ENCODE measurements around the gene FAM111A. TPM values are rescaled to one million over a fixed set of nuclear protein-coding genes. Genes with fewer than 3 reads are reported as not detected.
A peak's percentile ranks its signal among the peaks of the same experiment; 100 is the strongest.

Gene FAM111A
- polyA plus RNA-seq, 1 of the 3 experiments (the other 2 are of a cell fraction) = 5.9 TPM

DNA sequence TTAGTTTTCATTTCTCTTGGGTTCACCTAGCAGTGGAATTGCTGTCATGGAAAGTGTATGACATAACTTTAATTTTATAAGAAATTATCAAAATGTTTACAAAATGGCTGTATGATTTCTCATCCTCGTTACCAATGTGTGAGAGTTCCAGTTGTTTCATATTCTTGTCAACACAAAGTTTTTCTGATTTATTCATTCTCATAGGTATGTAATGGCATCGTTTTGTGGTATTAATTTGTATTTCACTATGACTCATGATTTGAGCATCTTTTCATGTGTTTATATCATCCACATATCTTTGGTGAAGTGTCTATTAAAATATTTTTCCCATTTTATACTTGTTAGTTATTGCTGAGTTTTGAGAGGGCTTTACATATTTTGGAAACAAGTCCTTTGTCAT lies 30.2 kb upstream of the FAM111A start:
- no peaks in the 10 kb centered on the region for H3K79me2 ChIP-seq (ENCODE audit: insufficient read depth)
- H3K4me3 ChIP-seq (ENCODE audit: low read depth in 2 of 2, low read length in 1 of 2) = no peak overlapping the region
- ChIA-PET POLR2A (no interaction called here), CTCF (no interaction called here)
- no peaks in the 10 kb centered on the region for H3F3A ChIP-seq (replicated peaks; ENCODE audit: insufficient read depth)
- no peaks in the 10 kb centered on the region for H4K20me1 ChIP-seq (ENCODE audit: insufficient read depth)
- H3K9me3 ChIP-seq = 0 out of 2 replicates have a peak, but pooled peaks cover under 1% of the 10 kb centered on the region
- no peak overlapping the region for H3K9ac ChIP-seq
- WGBS (ENCODE audit: low lambda C conversion rate) = 72% methylated on average over 2 of the region's 2 CpGs
- no peak overlapping the region for H3K4me2 ChIP-seq
- H3K9me2 ChIP-seq = no peaks in the 10 kb centered on the region
- no peak for TF ChIP-seq TEAD4 (IDR thresholded peaks at IDR 0.05; ENCODE audit: borderline replicate concordance, insufficient read depth)
- TF ChIP-seq, protein P1, sequence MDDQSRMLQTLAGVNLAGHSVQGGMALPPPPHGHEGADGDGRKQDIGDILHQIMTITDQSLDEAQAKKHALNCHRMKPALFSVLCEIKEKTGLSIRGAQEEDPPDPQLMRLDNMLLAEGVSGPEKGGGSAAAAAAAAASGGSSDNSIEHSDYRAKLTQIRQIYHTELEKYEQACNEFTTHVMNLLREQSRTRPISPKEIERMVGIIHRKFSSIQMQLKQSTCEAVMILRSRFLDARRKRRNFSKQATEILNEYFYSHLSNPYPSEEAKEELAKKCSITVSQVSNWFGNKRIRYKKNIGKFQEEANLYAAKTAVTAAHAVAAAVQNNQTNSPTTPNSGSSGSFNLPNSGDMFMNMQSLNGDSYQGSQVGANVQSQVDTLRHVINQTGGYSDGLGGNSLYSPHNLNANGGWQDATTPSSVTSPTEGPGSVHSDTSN (IDR thresholded peaks at IDR 0.05) = no peak
- no peak for TF ChIP-seq EP300 (IDR thresholded peaks at IDR 0.05; ENCODE audit: borderline replicate concordance in 1 of 2, low read depth in 1 of 2, low read length in 1 of 2)
- no peak for TF ChIP-seq RXRA (IDR thresholded peaks at IDR 0.05; ENCODE audit: borderline replicate concordance, low read depth)
- TF ChIP-seq, protein P2, sequence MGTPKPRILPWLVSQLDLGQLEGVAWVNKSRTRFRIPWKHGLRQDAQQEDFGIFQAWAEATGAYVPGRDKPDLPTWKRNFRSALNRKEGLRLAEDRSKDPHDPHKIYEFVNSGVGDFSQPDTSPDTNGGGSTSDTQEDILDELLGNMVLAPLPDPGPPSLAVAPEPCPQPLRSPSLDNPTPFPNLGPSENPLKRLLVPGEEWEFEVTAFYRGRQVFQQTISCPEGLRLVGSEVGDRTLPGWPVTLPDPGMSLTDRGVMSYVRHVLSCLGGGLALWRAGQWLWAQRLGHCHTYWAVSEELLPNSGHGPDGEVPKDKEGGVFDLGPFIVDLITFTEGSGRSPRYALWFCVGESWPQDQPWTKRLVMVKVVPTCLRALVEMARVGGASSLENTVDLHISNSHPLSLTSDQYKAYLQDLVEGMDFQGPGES (IDR thresholded peaks at IDR 0.05; ENCODE audit: low read depth, low read length) = no peak
- peaks cover 0 to 4% of the 10 kb centered on the region in 2 experiments for H3K36me3 ChIP-seq (replicated peaks in 1 of 2; ENCODE audit: control insufficient read depth in 1 of 2, insufficient read depth in 2 of 2, low read length in 1 of 2)
- 0 out of 2 replicates have a peak overlapping the region, but pooled peaks have one; percentile 14 for H2AFZ ChIP-seq (ENCODE audit: low read depth)
- no peak for DNase-seq
- no peak overlapping the region for H3K27ac ChIP-seq (ENCODE audit: low read depth in 2 of 2, low read length in 1 of 2)
- peaks cover 0 to 2% of the 10 kb centered on the region in 2 experiments; a peak in 2 of 4 replicates for H3K4me1 ChIP-seq (ENCODE audit: control insufficient read depth in 1 of 2, insufficient read depth in 2 of 2, low read depth in 1 of 2, low read length in 1 of 2)
- H3K27me3 ChIP-seq (ENCODE audit: insufficient read depth) = no peaks in the 10 kb centered on the region

DNA sequence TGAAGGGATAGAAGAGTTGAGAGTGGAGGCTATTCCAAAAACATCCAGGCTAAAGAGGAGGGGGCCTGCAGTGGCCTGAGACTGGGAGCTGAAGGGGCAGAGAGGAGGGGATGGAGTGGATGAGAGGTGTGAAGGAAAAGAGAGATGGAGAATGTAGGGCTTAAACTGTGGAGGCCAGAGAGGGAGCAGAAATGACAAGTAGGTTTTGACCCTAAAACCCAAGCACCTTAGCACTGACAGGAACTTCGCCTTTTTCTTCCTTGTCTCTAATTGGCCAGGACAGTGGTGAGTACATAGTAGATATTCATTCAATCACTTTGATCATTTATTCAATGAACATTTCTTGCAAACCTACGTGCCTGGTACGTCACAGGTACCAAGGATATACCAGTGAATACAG lies 28.3 kb upstream of the FAM111A start:
- CTCF ChIA-PET = interaction anchor here (1.7 kb wide), 1 partner anchor 22 kb away, joined by 8 read pairs; no protein-coding TSS in a partner anchor
- Histone ChIP-seq H3K27ac (ENCODE audit: low read depth in 2 of 2, low read length in 1 of 2) (no peak overlapping the region), H3K4me3 (ENCODE audit: low read depth in 2 of 2, low read length in 1 of 2) (no peak overlapping the region), H3K4me2 (no peak overlapping the region), H3K36me3 (replicated peaks in 1 of 2; ENCODE audit: control insufficient read depth in 1 of 2, insufficient read depth in 2 of 2, low read length in 1 of 2) (peaks cover 0 to 10% of the 10 kb centered on the region in 2 experiments), H3K9ac (no peak overlapping the region), H3K79me2 (ENCODE audit: insufficient read depth) (no peaks in the 10 kb centered on the region), H3F3A (replicated peaks; ENCODE audit: insufficient read depth) (no peaks in the 10 kb centered on the region), H2AFZ (ENCODE audit: low read depth) (no peak overlapping the region), H3K27me3 (ENCODE audit: insufficient read depth) (no peaks in the 10 kb centered on the region), H3K4me1 (ENCODE audit: control insufficient read depth in 1 of 2, insufficient read depth in 2 of 2, low read depth in 1 of 2, low read length in 1 of 2) (no peaks in the 10 kb centered on the region), H3K9me3 (0 out of 2 replicates have a peak, but pooled peaks cover 8% of the 10 kb centered on the region), H4K20me1 (ENCODE audit: insufficient read depth) (no peaks in the 10 kb centered on the region), H3K9me2 (no peaks in the 10 kb centered on the region)
- 88% methylated on average over 3 of the region's 3 CpGs for WGBS (ENCODE audit: low lambda C conversion rate)
- no peak for DNase-seq
- POLR2A ChIA-PET = no interaction called here
- no peak for TF ChIP-seq REST (IDR thresholded peaks at IDR 0.05; ENCODE audit: low read depth, low read length)
